WTC11 (cell line): ENCODE measurements around the gene TOM1.

ENCODE experiments used
- TF ChIP-seq, protein P1 (sequence below): fragments of 250-450 bp; sonication (Bioruptor Pico); IDR thresholded peaks from 2 replicates; pipeline ENCODE4 v2.1.2; 2022; ENCODE audit warnings: mild to moderate bottlenecking, moderate library complexity
- TF ChIP-seq, protein P2 (sequence below): fragments of 200-600 bp; IDR thresholded peaks from 2 replicates; pipeline ENCODE4 v1.8.0; 2022; ENCODE audit warnings: antibody characterized with exemption

DNA sequence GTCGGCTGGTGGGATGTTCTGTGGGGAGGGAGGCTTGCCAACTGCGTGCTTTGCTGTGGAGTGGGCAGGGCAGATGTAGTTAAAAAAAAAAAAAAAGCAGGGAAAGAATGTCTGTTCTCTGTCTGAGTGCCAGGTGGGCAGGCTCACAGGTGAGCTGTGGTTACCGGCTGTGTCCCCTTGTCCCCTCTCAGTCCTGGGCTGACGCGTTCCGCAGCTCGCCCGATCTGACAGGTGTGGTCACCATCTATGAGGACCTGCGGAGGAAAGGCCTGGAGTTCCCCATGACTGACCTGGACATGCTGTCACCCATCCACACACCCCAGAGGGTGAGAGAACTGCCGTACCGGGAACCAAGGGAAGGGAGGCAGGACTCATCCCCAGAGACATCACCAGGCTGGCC is 23.6 kb downstream of the TOM1 start:
- TF ChIP-seq, protein P1, sequence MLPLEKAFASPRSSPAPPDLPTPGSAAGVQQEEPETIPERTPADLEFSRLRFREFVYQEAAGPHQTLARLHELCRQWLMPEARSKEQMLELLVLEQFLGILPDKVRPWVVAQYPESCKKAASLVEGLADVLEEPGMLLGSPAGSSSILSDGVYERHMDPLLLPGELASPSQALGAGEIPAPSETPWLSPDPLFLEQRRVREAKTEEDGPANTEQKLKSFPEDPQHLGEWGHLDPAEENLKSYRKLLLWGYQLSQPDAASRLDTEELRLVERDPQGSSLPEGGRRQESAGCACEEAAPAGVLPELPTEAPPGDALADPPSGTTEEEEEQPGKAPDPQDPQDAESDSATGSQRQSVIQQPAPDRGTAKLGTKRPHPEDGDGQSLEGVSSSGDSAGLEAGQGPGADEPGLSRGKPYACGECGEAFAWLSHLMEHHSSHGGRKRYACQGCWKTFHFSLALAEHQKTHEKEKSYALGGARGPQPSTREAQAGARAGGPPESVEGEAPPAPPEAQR: no peak
- TF ChIP-seq, protein P2, sequence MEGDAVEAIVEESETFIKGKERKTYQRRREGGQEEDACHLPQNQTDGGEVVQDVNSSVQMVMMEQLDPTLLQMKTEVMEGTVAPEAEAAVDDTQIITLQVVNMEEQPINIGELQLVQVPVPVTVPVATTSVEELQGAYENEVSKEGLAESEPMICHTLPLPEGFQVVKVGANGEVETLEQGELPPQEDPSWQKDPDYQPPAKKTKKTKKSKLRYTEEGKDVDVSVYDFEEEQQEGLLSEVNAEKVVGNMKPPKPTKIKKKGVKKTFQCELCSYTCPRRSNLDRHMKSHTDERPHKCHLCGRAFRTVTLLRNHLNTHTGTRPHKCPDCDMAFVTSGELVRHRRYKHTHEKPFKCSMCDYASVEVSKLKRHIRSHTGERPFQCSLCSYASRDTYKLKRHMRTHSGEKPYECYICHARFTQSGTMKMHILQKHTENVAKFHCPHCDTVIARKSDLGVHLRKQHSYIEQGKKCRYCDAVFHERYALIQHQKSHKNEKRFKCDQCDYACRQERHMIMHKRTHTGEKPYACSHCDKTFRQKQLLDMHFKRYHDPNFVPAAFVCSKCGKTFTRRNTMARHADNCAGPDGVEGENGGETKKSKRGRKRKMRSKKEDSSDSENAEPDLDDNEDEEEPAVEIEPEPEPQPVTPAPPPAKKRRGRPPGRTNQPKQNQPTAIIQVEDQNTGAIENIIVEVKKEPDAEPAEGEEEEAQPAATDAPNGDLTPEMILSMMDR: no peak
